WERI-Rb-1 (cell line): ENCODE results near the gene SOD2.

Experiments
- DNase-seq: peaks from one replicate; pipeline ENCODE4 v3.0.0-alpha.2; 2020
- H3K27ac ChIP-seq: fragments of 250-450 bp; sonication (Bioruptor Pico); 2 replicates; pipeline ENCODE4 v1.5.1; 2020; ENCODE audit warnings: mild to moderate bottlenecking, moderate library complexity
- H3K27me3 ChIP-seq: fragments of 250-450 bp; sonication (Bioruptor Pico); 2 replicates; pipeline ENCODE4 v1.5.1; 2021; ENCODE audit warnings: mild to moderate bottlenecking, low read depth, moderate library complexity; ENCODE audit not compliant: insufficient read depth, severe bottlenecking
- H3K36me3 ChIP-seq: fragments of 250-450 bp; sonication (Bioruptor Pico); 2 replicates; pipeline ENCODE4 v1.5.1; 2020; ENCODE audit warnings: mild to moderate bottlenecking, moderate library complexity
- H3K4me3 ChIP-seq: 2 replicates; pipeline ENCODE4 v1.5.1; 2011; ENCODE audit warnings: low read depth, mild to moderate bottlenecking, control low read depth, low read length
- H3K9me3 ChIP-seq: fragments of 250-450 bp; sonication (Bioruptor Pico); 2 replicates; pipeline ENCODE4 v1.5.1; 2021; ENCODE audit warnings: mild to moderate bottlenecking, moderate library complexity; ENCODE audit not compliant: severe bottlenecking
- CTCF ChIP-seq: IDR thresholded peaks from 2 replicates; pipeline ENCODE4 v1.5.1; 2011; ENCODE audit warnings: low read depth, mild to moderate bottlenecking, control low read depth, inconsistent platforms, low read length

SOD2 gene

GRCh38 chr6:159718634-159719033, 25.6 kb upstream of the SOD2 start:
- Histone ChIP-seq H3K27me3 (no peaks in the 10 kb centered on the region), H3K27ac (no peak overlapping the region), H3K36me3 (peaks cover 11% of the 10 kb centered on the region), H3K9me3 (no peaks in the 10 kb centered on the region), H3K4me3 (no peak overlapping the region)
- no peak for DNase-seq
- no peak for TF ChIP-seq CTCF

- no peak for DNase-seq
- TF ChIP-seq CTCF = no peak
Measured at GRCh38 chr6:159716247-159717096, 23.4 kb upstream of the SOD2 start.

GRCh38 chr6:159715605-159716004, 22.6 kb upstream of the SOD2 start:
- H3K36me3 ChIP-seq = peaks cover 3% of the 10 kb centered on the region; the same call in 1 of the 2 replicates
- H3K9me3 ChIP-seq = no peaks in the 10 kb centered on the region
- no peak for TF ChIP-seq CTCF
- H3K27ac ChIP-seq = no peak overlapping the region; the same call in 1 of the 2 replicates
- DNase-seq = no peak
- no peaks in the 10 kb centered on the region for H3K27me3 ChIP-seq
- no peak overlapping the region for H3K4me3 ChIP-seq

More at GRCh38 chr6:159716247-159717096, 23.4 kb upstream of the SOD2 start:
- Histone ChIP-seq H3K4me3 (no peak overlapping the region), H3K36me3 (peaks cover 3% of the 10 kb centered on the region; the same call in 1 of the 2 replicates), H3K27me3 (no peaks in the 10 kb centered on the region), H3K9me3 (no peaks in the 10 kb centered on the region), H3K27ac (no peak overlapping the region; the same call in 1 of the 2 replicates)

- Histone ChIP-seq H3K27ac (peak overlapping the region; percentile 59), H3K9me3 (no peaks in the 10 kb centered on the region), H3K27me3 (no peaks in the 10 kb centered on the region), H3K36me3 (peaks cover 3% of the 10 kb centered on the region; the same call in 1 of the 2 replicates), H3K4me3 (no peak overlapping the region)
- no peak for DNase-seq
- TF ChIP-seq CTCF = no peak
Measured at GRCh38 chr6:159715166-159715565, 22.1 kb upstream of the SOD2 start.

GRCh38 chr6:159714404-159714803, 21.4 kb upstream of the SOD2 start:
- TF ChIP-seq CTCF = no peak
- peaks cover 3% of the 10 kb centered on the region; the same call in 1 of the 2 replicates for H3K36me3 ChIP-seq
- peak overlapping the region; percentile 59 for H3K27ac ChIP-seq
- H3K4me3 ChIP-seq = no peak overlapping the region
- no peak for DNase-seq
- H3K9me3 ChIP-seq = no peaks in the 10 kb centered on the region
- no peaks in the 10 kb centered on the region for H3K27me3 ChIP-seq
